K562 (cell line): Measurements from ENCODE around the gene RO60. TPM values are rescaled to one million over a fixed set of nuclear protein-coding genes. Genes with fewer than 3 reads are reported as not detected.
A peak's percentile ranks its signal among the peaks of the same experiment; 100 is the strongest.

Experiments used
- ARID1B ChIP-seq: fragments of 450-650 bp; IDR thresholded peaks from 2 replicates; pipeline ENCODE4 v1.6.1; 2016; ENCODE audit warnings: antibody characterized with exemption, mild to moderate bottlenecking, inconsistent platforms
- ATF1 ChIP-seq, 2 experiments: fragments of 450-650 bp in 1 of 2; IDR thresholded peaks; 2 replicates each; pipeline ENCODE4 v1.6.1; 2016; ENCODE audit warnings: missing compliant biosample characterization in 1 of 2, missing genetic modification characterization in 1 of 2
- BCOR ChIP-seq: fragments of 450-650 bp; IDR thresholded peaks from 2 replicates; pipeline ENCODE4 v1.6.1; 2016
- CBX5 ChIP-seq: IDR thresholded peaks from 2 replicates; pipeline ENCODE4 v1.6.1; 2014; ENCODE audit warnings: low read depth, borderline replicate concordance
- CCNT2 ChIP-seq: IDR thresholded peaks from 2 replicates; pipeline ENCODE4 v1.6.1; 2011; ENCODE audit warnings: borderline replicate concordance, low read depth, mild to moderate bottlenecking, moderate library complexity, mixed read lengths, low read length; ENCODE audit not compliant: insufficient read length; ENCODE audit errors: extremely low read depth
- CEBPB ChIP-seq: fragments of 450-650 bp; IDR thresholded peaks from 2 replicates; pipeline ENCODE4 v1.6.1; 2016; ENCODE audit warnings: missing genetic modification characterization, missing compliant biosample characterization
- DACH1 ChIP-seq: fragments of 450-650 bp; IDR thresholded peaks from 2 replicates; pipeline ENCODE4 v1.6.1; 2018; ENCODE audit not compliant: partially characterized antibody
- DPF2 ChIP-seq: fragments of 450-650 bp; IDR thresholded peaks from 2 replicates; pipeline ENCODE4 v1.6.1; 2016
- E2F6 ChIP-seq, 2 experiments: IDR thresholded peaks; 2 replicates each; pipeline ENCODE4 v1.6.1; 2011; ENCODE audit warnings: borderline replicate concordance in 1 of 2, control low read depth in 1 of 2, low read depth in 1 of 2, low read length in 1 of 2, mild to moderate bottlenecking in 1 of 2, mixed read lengths in 1 of 2, moderate library complexity in 1 of 2; ENCODE audit not compliant: insufficient read depth in 1 of 2, insufficient read length in 1 of 2, poor library complexity in 1 of 2, severe bottlenecking in 1 of 2; ENCODE audit errors: extremely low read depth in 1 of 2
- ESRRA ChIP-seq: fragments of 450-650 bp; IDR thresholded peaks from 2 replicates; pipeline ENCODE4 v1.6.1; 2014; ENCODE audit warnings: low read depth, mild to moderate bottlenecking, moderate library complexity, borderline replicate concordance
- ETV1 ChIP-seq: fragments of 450-650 bp; conservative IDR thresholded peaks from 2 replicates; pipeline ENCODE4 v1.6.1; 2016; ENCODE audit warnings: missing genetic modification characterization, control low read depth, low read depth, missing compliant biosample characterization
- HBP1 ChIP-seq: fragments of 450-650 bp; formaldehyde crosslinking; IDR thresholded peaks from 2 replicates; pipeline ENCODE4 v1.4.0; 2022; ENCODE audit warnings: missing genetic modification characterization
- JUND ChIP-seq, 2 experiments: IDR thresholded peaks; 2 replicates in 1 of 2; 3 replicates in 1 of 2; pipeline ENCODE4 v1.6.1; 2011; ENCODE audit warnings: borderline replicate concordance in 2 of 2, low read depth in 2 of 2, low read length in 2 of 2, improper control_type of control experiment in 1 of 2, missing biosample characterization in 1 of 2, missing genetic modification characterization in 1 of 2, missing genetic modification reagents in 1 of 2
- NBN ChIP-seq: fragments of 450-650 bp; IDR thresholded peaks from 2 replicates; pipeline ENCODE4 v1.6.1; 2016; ENCODE audit warnings: low read depth, mild to moderate bottlenecking
- NKRF ChIP-seq: fragments of 450-650 bp; IDR thresholded peaks from 2 replicates; pipeline ENCODE4 v1.6.1; 2016; ENCODE audit warnings: borderline replicate concordance
- SAP30 ChIP-seq: fragments of 200-600 bp; sonication (generic); IDR thresholded peaks from 2 replicates; pipeline ENCODE4 v1.6.1; 2012; ENCODE audit warnings: borderline replicate concordance, low read depth, mild to moderate bottlenecking, moderate library complexity, low read length, control low read depth, inconsistent platforms; ENCODE audit not compliant: insufficient read depth, poor library complexity, severe bottlenecking
- SPI1 ChIP-seq: IDR thresholded peaks from 2 replicates; pipeline ENCODE4 v1.6.1; 2011; ENCODE audit warnings: low read depth, low read length, control low read depth, borderline replicate concordance
- TRIM28 ChIP-seq: fragments of 450-650 bp; IDR thresholded peaks from 2 replicates; pipeline ENCODE4 v1.6.1; 2017
- ZNF431 ChIP-seq: sonication (generic); formaldehyde crosslinking; IDR thresholded peaks from 2 replicates; pipeline ENCODE4 v1.8.0; 2022; ENCODE audit warnings: mild to moderate bottlenecking, missing genetic modification reagents
- ZNF695 ChIP-seq: fragments of 450-650 bp; formaldehyde crosslinking; IDR thresholded peaks from 2 replicates; pipeline ENCODE4 v1.4.0; 2020; ENCODE audit warnings: mild to moderate bottlenecking, moderate library complexity
- ZNF696 ChIP-seq: fragments of 250-450 bp; sonication (Bioruptor Pico); conservative IDR thresholded peaks from 2 replicates; pipeline ENCODE4 v1.4.0; 2020; ENCODE audit warnings: mild to moderate bottlenecking, moderate library complexity
- polyA plus RNA-seq, 8 experiments: library from polyadenylated mRNA; depleted of rRNA in 4 of 8; stranded (reverse) in 5 of 8; unstranded in 3 of 8; fragments of >200 nt; fragmentation: Nextera tagmentation in 2 of 8; fragmentation: Illumina TruSeq in 1 of 8; extraction: Ambion mirVana in 2 of 8; extraction: Trizol in 1 of 8; gene quantifications; 2 replicates each; pipeline versions ENCODE4 v1.2.1 to v1.2.3, GENCODE V29; 2011 to 2014; ENCODE audit warnings: inconsistent platforms in 1 of 8, missing spikeins in 1 of 8
- total RNA-seq, 7 experiments: library from RNA; depleted of rRNA in 6 of 7; stranded (reverse); fragments of >200 nt in 6 of 7; fragmentation: Illumina TruSeq in 2 of 7; extraction: Trizol in 2 of 7; gene quantifications; 2 replicates each; pipeline versions ENCODE4 v1.2.1 to v1.2.3, GENCODE V29; 2011 to 2021; ENCODE audit warnings: low replicate concordance in 1 of 7
- TF ChIP-seq, protein P1 (sequence below): fragments of 450-650 bp; formaldehyde crosslinking; IDR thresholded peaks from 2 replicates; pipeline ENCODE4 v1.4.0; 2022; ENCODE audit warnings: mild to moderate bottlenecking, moderate library complexity

The RO60 gene
- total and polyA plus RNA-seq, 9 of the 15 experiments (the other 6 are each of a cell fraction or from before 2014, with no cell fraction given) = 24.9 to 187 (median 101) TPM

GRCh38 chr1:193104502-193104906 is 45.1 kb downstream of the RO60 start (continued):
- TF ChIP-seq ETV1 (tag) (peak; percentile 43; the same call in 1 of the 2 replicates), ZNF431 (peak; percentile 19; the same call in 1 of the 2 replicates), ZNF695 (CRISPR knock-in tag) (no peak), TRIM28 (peak; percentile 51; the same call in 1 of the 2 replicates), ATF1 (CRISPR knock-in tag; IDR thresholded peaks at IDR 0.05) (no peak), ATF1 (tag; IDR thresholded peaks at IDR 0.05) (no peak), JUND (IDR thresholded peaks at IDR 0.05; ENCODE audit: borderline replicate concordance, low read depth, low read length) (0 out of 2 replicates have a peak, but pooled peaks have one; percentile 18), JUND (tag; IDR thresholded peaks at IDR 0.05; ENCODE audit: borderline replicate concordance, low read depth, low read length) (no peak), ARID1B (peak; percentile 14; the same call in 1 of the 2 replicates), CEBPB (tag) (0 out of 2 replicates have a peak, but pooled peaks have one; percentile 20), CBX5 (0 out of 2 replicates have a peak, but pooled peaks have one; percentile 4), SAP30 (peak; percentile 61), DACH1 (peak; percentile 6), DPF2 (0 out of 2 replicates have a peak, but pooled peaks have one; percentile 16), HBP1 (CRISPR knock-in tag) (no peak), SPI1 (peak; percentile 80), BCOR (0 out of 2 replicates have a peak, but pooled peaks have one; percentile 2), ZNF696 (CRISPR knock-in tag) (no peak), NBN (peak; percentile 41; the same call in 1 of the 2 replicates), ESRRA (0 out of 2 replicates have a peak, but pooled peaks have one; percentile 13), NKRF (peak; percentile 56), E2F6 (IDR thresholded peaks at IDR 0.05; ENCODE audit: borderline replicate concordance in 1 of 2, extremely low read depth in 1 of 2, insufficient read depth in 1 of 2, insufficient read length in 1 of 2, low read depth in 1 of 2, low read length in 1 of 2, poor library complexity in 1 of 2, severe bottlenecking in 1 of 2) (peak in 1 of 2 experiments; percentile 38), CCNT2 (peak; percentile 60)
- TF ChIP-seq, protein P1, sequence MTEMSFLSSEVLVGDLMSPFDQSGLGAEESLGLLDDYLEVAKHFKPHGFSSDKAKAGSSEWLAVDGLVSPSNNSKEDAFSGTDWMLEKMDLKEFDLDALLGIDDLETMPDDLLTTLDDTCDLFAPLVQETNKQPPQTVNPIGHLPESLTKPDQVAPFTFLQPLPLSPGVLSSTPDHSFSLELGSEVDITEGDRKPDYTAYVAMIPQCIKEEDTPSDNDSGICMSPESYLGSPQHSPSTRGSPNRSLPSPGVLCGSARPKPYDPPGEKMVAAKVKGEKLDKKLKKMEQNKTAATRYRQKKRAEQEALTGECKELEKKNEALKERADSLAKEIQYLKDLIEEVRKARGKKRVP (CRISPR knock-in tag) = 0 out of 2 replicates have a peak, but pooled peaks have one; percentile 2
